GM12878 (cell line): ENCODE measurements around the gene RPS6KA3. TPM values are rescaled to one million over a fixed set of nuclear protein-coding genes. Genes with fewer than 3 reads are reported as not detected.

Source experiments
- ATAC-seq: fragments of 200-7000 bp; cut with Tn5 transposase; 3 replicates; pipeline ENCODE4 v1.9.1; 2020; ENCODE audit warnings: mild to moderate bottlenecking, moderate library complexity
- BruUV-seq: library from RNA; stranded (reverse); fragments of 400-500 nt; replicated peaks from 2 replicates; lab custom pipeline; 2021; lab: Mats Ljungman, UMichigan
- CTCF ChIA-PET: fragments of 300-600 bp; sonication (Branson Sonifier 250); formaldehyde crosslinking; extraction: SDS; loops from one replicate; lab custom pipeline; 2021; ENCODE audit warnings: inconsistent platforms; lab: Yijun Ruan, JAX
- POLR2A ChIA-PET: fragments of 350-600 bp; formaldehyde crosslinking; extraction: SDS; loops from one replicate; lab custom pipeline; 2021; ENCODE audit warnings: inconsistent platforms; lab: Charles Lee
- RAD21 ChIA-PET: fragments of 300-600 bp; sonication (Branson Sonifier 250); formaldehyde crosslinking; loops from one replicate; lab custom pipeline; 2023; ENCODE audit warnings: antibody characterized with exemption; ENCODE audit not compliant: unreplicated experiment; lab: Charles Lee
- SMC1A ChIA-PET: fragments of 300-600 bp; sonication (Branson Sonifier 250); formaldehyde crosslinking; loops from one replicate; lab custom pipeline; 2023; ENCODE audit not compliant: unreplicated experiment, uncharacterized antibody; lab: Charles Lee
- DNase-seq: peaks from one replicate; pipeline ENCODE4 v3.0.0-alpha.2; 2011; ENCODE audit warnings: low read depth, low spot score
- FAIRE-seq: peaks from 3 replicates; lab custom pipeline; 2011; peaks lifted over from hg19 to GRCh38; lab: Jason Lieb, UNC
- H2AFZ ChIP-seq: 2 replicates; pipeline ENCODE4 v1.6.0; 2011; ENCODE audit warnings: low read depth, low read length, control low read depth; ENCODE audit not compliant: control insufficient read depth
- H3K27ac ChIP-seq: 2 replicates; pipeline ENCODE4 v1.5.1; 2011; ENCODE audit warnings: control low read depth; ENCODE audit not compliant: control insufficient read depth, insufficient read depth
- H3K27me3 ChIP-seq, 2 experiments: replicated peaks in 1 of 2; 2 replicates each; pipeline versions ENCODE4 v1.6.0 to v1.6.1; 2011; ENCODE audit warnings: low read length in 1 of 2; ENCODE audit not compliant: control insufficient read depth in 2 of 2, insufficient read depth in 2 of 2
- H3K36me3 ChIP-seq, 2 experiments: 2 replicates each; pipeline ENCODE4 v1.5.1; 2011; ENCODE audit warnings: low read length in 1 of 2; ENCODE audit not compliant: control insufficient read depth in 2 of 2, insufficient read depth in 2 of 2
- H3K4me1 ChIP-seq: 2 replicates; pipeline ENCODE4 v1.6.1; 2011; ENCODE audit warnings: mild to moderate bottlenecking, low read length, moderate library complexity, mixed read lengths; ENCODE audit not compliant: control insufficient read depth, insufficient read depth
- H3K4me2 ChIP-seq: 2 replicates; pipeline ENCODE4 v1.6.0; 2011; ENCODE audit warnings: control low read depth; ENCODE audit not compliant: control insufficient read depth, insufficient read depth
- H3K4me3 ChIP-seq: fragments of 200-600 bp; sonication (generic); 2 replicates; pipeline ENCODE4 v1.5.1; 2016
- H3K79me2 ChIP-seq: 2 replicates; pipeline ENCODE4 v1.6.0; 2011; ENCODE audit warnings: low read length; ENCODE audit not compliant: control insufficient read depth, insufficient read depth
- H3K9ac ChIP-seq: 2 replicates; pipeline ENCODE4 v1.8.0; 2011; ENCODE audit warnings: low read length, control low read depth, mixed read lengths; ENCODE audit not compliant: control insufficient read depth, insufficient read depth
- H3K9me3 ChIP-seq: replicated peaks from 3 replicates; pipeline ENCODE4 v1.5.1; 2011; ENCODE audit warnings: mild to moderate bottlenecking, low read length; ENCODE audit not compliant: control insufficient read depth, insufficient read depth
- H4K20me1 ChIP-seq: 2 replicates; pipeline ENCODE4 v1.6.0; 2011; ENCODE audit not compliant: control insufficient read depth, insufficient read depth
- TCF3 ChIP-seq: IDR thresholded peaks from 2 replicates; pipeline ENCODE4 v1.6.1; 2012; ENCODE audit warnings: low read depth, mild to moderate bottlenecking, low read length, borderline replicate concordance; ENCODE audit not compliant: insufficient read depth
- WGBS: methylation state at CpG from one replicate; pipeline ENCODE4 v1.1.6; 2016; ENCODE audit warnings: low lambda C conversion rate; ENCODE audit not compliant: insufficient replicate concordance, insufficient coverage; ENCODE audit errors: missing lambda C conversion rate; 5-methylcytosine and 5-hydroxymethylcytosine counted together
- in situ Hi-C: fragments of 300-500 bp; cut with MboI; formaldehyde crosslinking; loops from 9 replicates; pipeline ENCODE4 v1.14.3; 2018; ENCODE audit warnings: mixed read lengths
- intact Hi-C: fragments of 100-400 bp; cut with micrococcal nuclease; formaldehyde crosslinking; loops from one replicate; pipeline ENCODE4 v1.14.2; 2022; ENCODE audit not compliant: unreplicated experiment
- polyA plus RNA-seq, 11 experiments: library from polyadenylated mRNA; depleted of rRNA in 4 of 11; unstranded in 6 of 11; stranded (reverse) in 5 of 11; fragments of >200 nt; fragmentation: Nextera tagmentation in 4 of 11; fragmentation: Illumina TruSeq in 1 of 11; extraction: Ambion mirVana in 4 of 11; extraction: Trizol in 1 of 11; gene quantifications; 1 replicate in 1 of 11; 2 replicates in 10 of 11; pipeline versions ENCODE4 v1.2.1 to v1.2.3, GENCODE V29; 2011 to 2016; ENCODE audit warnings: inconsistent platforms in 2 of 11, missing spikeins in 2 of 11, low read depth in 1 of 11
- total RNA-seq, 4 experiments: library from RNA; depleted of rRNA in 3 of 4; stranded (reverse); fragments of >200 nt in 3 of 4; fragmentation: Illumina TruSeq in 1 of 4; extraction: Trizol in 1 of 4; gene quantifications; 2 replicates each; pipeline versions ENCODE4 v1.2.1 to v1.2.3, GENCODE V29; 2013 to 2021
- TF ChIP-seq, protein P1 (sequence below): fragments of 450-650 bp; IDR thresholded peaks from 2 replicates; pipeline ENCODE4 v1.6.1; 2016; ENCODE audit warnings: mild to moderate bottlenecking, moderate library complexity, borderline replicate concordance

Gene RPS6KA3
- total and polyA plus RNA-seq, 10 of the 15 experiments (the other 5 are each of a cell fraction or from before 2014, with no cell fraction given): 2.8 to 35.6 (median 15.8) TPM

DNA sequence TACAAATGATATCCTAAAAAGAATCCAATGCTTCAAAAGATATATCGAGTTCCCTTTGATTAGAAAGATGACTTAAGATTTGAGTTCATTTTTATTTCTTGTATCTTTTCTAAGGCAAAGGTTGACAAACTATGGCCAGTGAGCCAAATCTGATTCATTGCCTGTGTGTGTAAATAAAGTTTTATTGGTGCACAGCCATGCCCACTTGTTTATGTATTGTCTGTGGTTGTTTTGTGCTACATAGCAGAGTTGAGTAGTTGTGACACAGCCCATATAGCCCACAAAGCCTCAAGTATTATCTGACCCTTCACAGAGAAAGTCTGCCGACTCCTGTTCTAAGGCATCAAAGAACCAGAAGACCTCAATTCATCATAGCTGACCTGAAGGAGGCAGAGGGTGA, 92.9 kb downstream of the RPS6KA3 start:
- no peak overlapping the region for H3K4me2 ChIP-seq
- intact Hi-C loops (no loop called here), in situ Hi-C loops (no loop called here)
- H3K4me3 ChIP-seq: no peak overlapping the region
- DNase-seq (no peak), ATAC-seq (no peak), FAIRE-seq (no peak)
- H3K9ac ChIP-seq: no peak overlapping the region
- 46% methylated on average over 2 of the region's 2 CpGs for WGBS
- SMC1A ChIA-PET: interaction anchor here (1.2 kb wide), 1 partner anchor 29 kb away, joined by 3 read pairs; no protein-coding TSS in a partner anchor
- POLR2A ChIA-PET: no interaction called here
- BruUV-seq: no TSS peak
- H3K4me1 ChIP-seq: no peaks in the 10 kb centered on the region
- no peak overlapping the region for H2AFZ ChIP-seq
- peaks cover 0 to 10% of the 10 kb centered on the region in 2 experiments; a peak in 3 of 4 replicates for H3K36me3 ChIP-seq
- H3K79me2 ChIP-seq: no peaks in the 10 kb centered on the region
- H4K20me1 ChIP-seq: no peaks in the 10 kb centered on the region
- no peak for TF ChIP-seq TCF3
- TF ChIP-seq, protein P1, sequence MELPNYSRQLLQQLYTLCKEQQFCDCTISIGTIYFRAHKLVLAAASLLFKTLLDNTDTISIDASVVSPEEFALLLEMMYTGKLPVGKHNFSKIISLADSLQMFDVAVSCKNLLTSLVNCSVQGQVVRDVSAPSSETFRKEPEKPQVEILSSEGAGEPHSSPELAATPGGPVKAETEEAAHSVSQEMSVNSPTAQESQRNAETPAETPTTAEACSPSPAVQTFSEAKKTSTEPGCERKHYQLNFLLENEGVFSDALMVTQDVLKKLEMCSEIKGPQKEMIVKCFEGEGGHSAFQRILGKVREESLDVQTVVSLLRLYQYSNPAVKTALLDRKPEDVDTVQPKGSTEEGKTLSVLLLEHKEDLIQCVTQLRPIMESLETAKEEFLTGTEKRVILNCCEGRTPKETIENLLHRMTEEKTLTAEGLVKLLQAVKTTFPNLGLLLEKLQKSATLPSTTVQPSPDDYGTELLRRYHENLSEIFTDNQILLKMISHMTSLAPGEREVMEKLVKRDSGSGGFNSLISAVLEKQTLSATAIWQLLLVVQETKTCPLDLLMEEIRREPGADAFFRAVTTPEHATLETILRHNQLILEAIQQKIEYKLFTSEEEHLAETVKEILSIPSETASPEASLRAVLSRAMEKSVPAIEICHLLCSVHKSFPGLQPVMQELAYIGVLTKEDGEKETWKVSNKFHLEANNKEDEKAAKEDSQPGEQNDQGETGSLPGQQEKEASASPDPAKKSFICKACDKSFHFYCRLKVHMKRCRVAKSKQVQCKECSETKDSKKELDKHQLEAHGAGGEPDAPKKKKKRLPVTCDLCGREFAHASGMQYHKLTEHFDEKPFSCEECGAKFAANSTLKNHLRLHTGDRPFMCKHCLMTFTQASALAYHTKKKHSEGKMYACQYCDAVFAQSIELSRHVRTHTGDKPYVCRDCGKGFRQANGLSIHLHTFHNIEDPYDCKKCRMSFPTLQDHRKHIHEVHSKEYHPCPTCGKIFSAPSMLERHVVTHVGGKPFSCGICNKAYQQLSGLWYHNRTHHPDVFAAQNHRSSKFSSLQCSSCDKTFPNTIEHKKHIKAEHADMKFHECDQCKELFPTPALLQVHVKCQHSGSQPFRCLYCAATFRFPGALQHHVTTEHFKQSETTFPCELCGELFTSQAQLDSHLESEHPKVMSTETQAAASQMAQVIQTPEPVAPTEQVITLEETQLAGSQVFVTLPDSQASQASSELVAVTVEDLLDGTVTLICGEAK: peak; percentile 57
- CTCF ChIA-PET: no interaction called here
- RAD21 ChIA-PET: no interaction called here
- no peaks in the 10 kb centered on the region for H3K27me3 ChIP-seq
- H3K27ac ChIP-seq: no peak overlapping the region
- no peaks in the 10 kb centered on the region for H3K9me3 ChIP-seq
